ENCODE results near the gene SSTR3.

GRCh38 chr22:37235897-37236607, 23.8 kb upstream of the SSTR3 start:
- no peak for TF ChIP-seq CTCF (IDR thresholded peaks at IDR 0.05)
- TF ChIP-seq EZH2 (IDR thresholded peaks at IDR 0.05; ENCODE audit: borderline replicate concordance, insufficient read depth, low read depth, low read length, poor library complexity, severe bottlenecking), result no peak

Measured in B cell (primary cell).